HCT116 (cell line): Measurements from ENCODE around the gene UMODL1. TPM values are rescaled to one million over a fixed set of nuclear protein-coding genes. Genes with fewer than 3 reads are reported as not detected.

Experiments used
- ATAC-seq: fragments of 200-7000 bp; cut with Tn5 transposase; 2 replicates; pipeline ENCODE4 v1.9.1; 2020; ENCODE audit warnings: mild to moderate bottlenecking, moderate library complexity
- BruUV-seq: library from RNA; stranded (reverse); fragments of 400-500 nt; replicated peaks from 2 replicates; lab custom pipeline; 2021; lab: Mats Ljungman, UMichigan
- CTCF ChIA-PET: fragments of 300-600 bp; sonication (Branson Sonifier 250); formaldehyde crosslinking; loops from one replicate; lab custom pipeline; 2021; ENCODE audit warnings: antibody characterized with exemption; lab: Charles Lee
- POLR2A ChIA-PET: fragments of 300-600, 350-600 bp; sonication (Branson Sonifier 250); formaldehyde crosslinking; loops from one replicate; lab custom pipeline; 2021; ENCODE audit warnings: antibody characterized with exemption; lab: Charles Lee
- RAD21 ChIA-PET, 2 experiments: fragments of 300-600 bp; sonication (Branson Sonifier 250); formaldehyde crosslinking; loops; one replicate each; lab custom pipeline; 2023; ENCODE audit warnings: low total read pairs in 2 of 2; ENCODE audit not compliant: uncharacterized antibody in 2 of 2, unreplicated experiment in 2 of 2, low non-redundant PET in 1 of 2; lab: Charles Lee
- DNase-seq: peaks from one replicate; pipeline ENCODE4 v3.0.0-alpha.2; 2010; ENCODE audit warnings: low read depth, low spot score
- H2AFZ ChIP-seq: fragments of 200-600 bp; shearing (Covaris generic), sonication (generic); 2 replicates; pipeline ENCODE4 v1.6.1; 2017; ENCODE audit warnings: low read depth, mixed run types, mixed read lengths, antibody characterized with exemption, low read length; ENCODE audit not compliant: poor library complexity, severe bottlenecking
- H3K27ac ChIP-seq: 2 replicates; pipeline ENCODE4 v1.5.1; 2012; ENCODE audit warnings: low read depth, low read length
- H3K27me3 ChIP-seq: fragments of 200-600 bp; sonication (generic); 2 replicates; pipeline ENCODE4 v1.6.1; 2016; ENCODE audit warnings: mixed run types, low read length, mixed read lengths; ENCODE audit not compliant: insufficient read depth
- H3K36me3 ChIP-seq, 2 experiments: fragments of 200-500 bp in 1 of 2; fragments of 200-600 bp in 1 of 2; sonication (Bioruptor generic) in 1 of 2; sonication (generic) in 1 of 2; 2 replicates each; pipeline versions ENCODE4 v1.5.1 to v1.6.1; 2014 to 2016; ENCODE audit warnings: low read length in 2 of 2, inconsistent platforms in 1 of 2, mixed read lengths in 1 of 2, mixed run types in 1 of 2; ENCODE audit not compliant: insufficient read depth in 2 of 2, control insufficient read depth in 1 of 2
- H3K4me1 ChIP-seq, 2 experiments: fragments of 200-600 bp in 1 of 2; sonication (generic) in 1 of 2; 2 replicates each; pipeline versions ENCODE4 v1.5.1 to v1.6.1; 2012 to 2017; ENCODE audit warnings: low read length in 2 of 2, inconsistent platforms in 1 of 2, mild to moderate bottlenecking in 1 of 2, mixed read lengths in 1 of 2, mixed run types in 1 of 2, moderate library complexity in 1 of 2; ENCODE audit not compliant: insufficient read depth in 2 of 2, control insufficient read depth in 1 of 2
- H3K4me2 ChIP-seq: fragments of 200-600 bp; sonication (generic); 2 replicates; pipeline ENCODE4 v1.6.1; 2017; ENCODE audit warnings: mixed run types, low read length, mixed read lengths
- H3K4me3 ChIP-seq, 2 experiments: fragments of 200-600 bp in 1 of 2; sonication (generic) in 1 of 2; replicated peaks in 1 of 2; 2 replicates each; pipeline ENCODE4 v1.5.1; 2011 to 2016; ENCODE audit warnings: low read length in 2 of 2, control low read depth in 1 of 2, low read depth in 1 of 2, mild to moderate bottlenecking in 1 of 2, mixed read lengths in 1 of 2, mixed run types in 1 of 2
- H3K79me2 ChIP-seq: fragments of 200-600 bp; sonication (generic); 2 replicates; pipeline ENCODE4 v1.6.1; 2017; ENCODE audit warnings: mild to moderate bottlenecking, mixed run types, low read length, moderate library complexity, mixed read lengths; ENCODE audit not compliant: insufficient read depth
- H3K9ac ChIP-seq: fragments of 200-600 bp; sonication (generic); 2 replicates; pipeline ENCODE4 v1.6.1; 2016; ENCODE audit warnings: low read length, mixed read lengths
- H3K9me2 ChIP-seq: fragments of 200-600 bp; sonication (generic), shearing (Covaris generic); 2 replicates; pipeline ENCODE4 v1.6.1; 2017; ENCODE audit warnings: mixed run types, mild to moderate bottlenecking, moderate library complexity; ENCODE audit not compliant: insufficient read depth
- H3K9me3 ChIP-seq, 2 experiments: fragments of 200-500 bp in 1 of 2; fragments of 200-600 bp in 1 of 2; sonication (Bioruptor generic) in 1 of 2; sonication (generic) in 1 of 2; 2 replicates each; pipeline ENCODE4 v1.6.1; 2014 to 2017; ENCODE audit warnings: low read length in 2 of 2, mixed read lengths in 2 of 2, inconsistent platforms in 1 of 2, low read depth in 1 of 2, mild to moderate bottlenecking in 1 of 2, mixed run types in 1 of 2, moderate library complexity in 1 of 2; ENCODE audit not compliant: control insufficient read depth in 1 of 2, insufficient read depth in 1 of 2
- H4K20me1 ChIP-seq: fragments of 200-600 bp; sonication (generic), shearing (Covaris generic); 2 replicates; pipeline ENCODE4 v1.6.1; 2017; ENCODE audit warnings: mixed run types, mild to moderate bottlenecking, moderate library complexity; ENCODE audit not compliant: insufficient read depth
- CEBPB ChIP-seq: IDR thresholded peaks from 2 replicates; pipeline ENCODE4 v1.6.1; 2012; ENCODE audit warnings: low read depth
- EGR1 ChIP-seq: IDR thresholded peaks from 2 replicates; pipeline ENCODE4 v1.6.1; 2012; ENCODE audit warnings: low read depth
- ELF1 ChIP-seq: IDR thresholded peaks from 2 replicates; pipeline ENCODE4 v1.6.1; 2012; ENCODE audit warnings: low read depth, borderline replicate concordance
- EZH2 ChIP-seq: fragments of 200-600 bp; sonication (generic); IDR thresholded peaks from 2 replicates; pipeline ENCODE4 v1.6.1; 2017; ENCODE audit warnings: antibody characterized with exemption, mixed run types
- EZH2phosphoT487 ChIP-seq: fragments of 200-600 bp; IDR thresholded peaks from 2 replicates; pipeline ENCODE4 v1.6.1; 2018; ENCODE audit warnings: antibody characterized with exemption, borderline replicate concordance
- JUND ChIP-seq: IDR thresholded peaks from 2 replicates; pipeline ENCODE4 v1.6.1; 2012
- RAD21 ChIP-seq: IDR thresholded peaks from 2 replicates; pipeline ENCODE4 v1.6.1; 2012; ENCODE audit warnings: low read depth, mild to moderate bottlenecking
- SIN3A ChIP-seq: IDR thresholded peaks from 2 replicates; pipeline ENCODE4 v1.6.1; 2012; ENCODE audit warnings: low read depth
- SP1 ChIP-seq: IDR thresholded peaks from 2 replicates; pipeline ENCODE4 v1.6.1; 2012; ENCODE audit warnings: low read depth
- SRF ChIP-seq: IDR thresholded peaks from 2 replicates; pipeline ENCODE4 v1.6.1; 2012; ENCODE audit warnings: low read depth
- TCF7L2 ChIP-seq: IDR thresholded peaks from 2 replicates; pipeline ENCODE4 v1.7.0; 2011; ENCODE audit warnings: borderline replicate concordance, inconsistent platforms; ENCODE audit not compliant: insufficient read depth, insufficient read length; ENCODE audit errors: extremely low read depth
- ZFX ChIP-seq: fragments of 450-650 bp; IDR thresholded peaks from 2 replicates; pipeline ENCODE4 v1.6.1; 2017
- intact Hi-C: fragments of 100-400 bp; cut with micrococcal nuclease; formaldehyde crosslinking; loops from 2 replicates; pipeline ENCODE4 v1.10.0; 2022
- total RNA-seq: library from RNA; stranded (reverse); gene quantifications from one replicate; pipeline ENCODE4 v1.2.1, GENCODE V29; 2021; ENCODE audit not compliant: unreplicated experiment
- TF ChIP-seq, protein P1 (sequence below), 3 experiments: fragments of 200-600 bp in 1 of 3; sonication (generic) in 1 of 3; IDR thresholded peaks in 2 of 3; conservative IDR thresholded peaks in 1 of 3; 2 replicates each; pipeline ENCODE4 v1.5.1; 2012 to 2017; ENCODE audit warnings: low read depth in 2 of 3, low read length in 2 of 3, antibody characterized with exemption in 1 of 3, borderline replicate concordance in 1 of 3, control low read depth in 1 of 3, mild to moderate bottlenecking in 1 of 3, mixed read lengths in 1 of 3, mixed run types in 1 of 3, moderate library complexity in 1 of 3; ENCODE audit not compliant: insufficient read depth in 1 of 3
- TF ChIP-seq, protein P2 (sequence below): IDR thresholded peaks from 2 replicates; pipeline ENCODE4 v1.6.1; 2012
- TF ChIP-seq, protein P3 (sequence below): IDR thresholded peaks from 2 replicates; pipeline ENCODE4 v1.6.1; 2012

The UMODL1 gene
- total RNA-seq, 1 experiment from 2014 or later: not detected

DNA sequence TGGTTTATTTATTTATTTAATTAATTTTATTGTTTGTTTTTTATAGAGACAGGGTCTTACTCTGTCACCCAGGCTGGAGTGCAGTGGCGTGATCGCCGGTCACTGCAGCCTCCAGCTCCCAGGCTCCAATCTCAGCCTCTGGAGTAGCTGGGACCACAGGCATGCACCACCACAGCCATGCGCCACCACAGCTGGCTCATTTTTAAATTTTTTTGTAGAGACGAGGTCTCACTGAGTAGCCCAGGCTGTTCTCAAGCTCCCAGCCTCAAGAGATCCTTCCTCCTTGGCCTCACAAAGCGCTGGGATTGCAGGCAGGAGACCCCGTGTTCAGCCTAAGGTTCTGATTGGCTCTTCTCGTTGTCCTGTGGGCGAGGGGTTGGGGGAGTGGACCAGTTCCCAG is 22.1 kb downstream of the UMODL1 start:
- no peak overlapping the region for H3K4me3 ChIP-seq
- no peak overlapping the region for H3K9ac ChIP-seq
- H2AFZ ChIP-seq: no peak overlapping the region
- no peaks in the 10 kb centered on the region for H3K79me2 ChIP-seq
- ChIA-PET POLR2A (no interaction called here), RAD21 (no interaction called here), CTCF (no interaction called here)
- H3K9me2 ChIP-seq: no peaks in the 10 kb centered on the region
- DNase-seq (no peak), ATAC-seq (no peak)
- H3K4me2 ChIP-seq: no peak overlapping the region
- H3K27me3 ChIP-seq: peaks cover 7% of the 10 kb centered on the region; the same call in 1 of the 2 replicates
- peaks cover 6 to 17% of the 10 kb centered on the region in 2 experiments for H3K4me1 ChIP-seq
- H3K36me3 ChIP-seq: no peaks in the 10 kb centered on the region
- H3K9me3 ChIP-seq: peaks cover 0 to 5% of the 10 kb centered on the region in 2 experiments; a peak in 1 of 4 replicates
- no peaks in the 10 kb centered on the region for H4K20me1 ChIP-seq
- TF ChIP-seq, protein P1, sequence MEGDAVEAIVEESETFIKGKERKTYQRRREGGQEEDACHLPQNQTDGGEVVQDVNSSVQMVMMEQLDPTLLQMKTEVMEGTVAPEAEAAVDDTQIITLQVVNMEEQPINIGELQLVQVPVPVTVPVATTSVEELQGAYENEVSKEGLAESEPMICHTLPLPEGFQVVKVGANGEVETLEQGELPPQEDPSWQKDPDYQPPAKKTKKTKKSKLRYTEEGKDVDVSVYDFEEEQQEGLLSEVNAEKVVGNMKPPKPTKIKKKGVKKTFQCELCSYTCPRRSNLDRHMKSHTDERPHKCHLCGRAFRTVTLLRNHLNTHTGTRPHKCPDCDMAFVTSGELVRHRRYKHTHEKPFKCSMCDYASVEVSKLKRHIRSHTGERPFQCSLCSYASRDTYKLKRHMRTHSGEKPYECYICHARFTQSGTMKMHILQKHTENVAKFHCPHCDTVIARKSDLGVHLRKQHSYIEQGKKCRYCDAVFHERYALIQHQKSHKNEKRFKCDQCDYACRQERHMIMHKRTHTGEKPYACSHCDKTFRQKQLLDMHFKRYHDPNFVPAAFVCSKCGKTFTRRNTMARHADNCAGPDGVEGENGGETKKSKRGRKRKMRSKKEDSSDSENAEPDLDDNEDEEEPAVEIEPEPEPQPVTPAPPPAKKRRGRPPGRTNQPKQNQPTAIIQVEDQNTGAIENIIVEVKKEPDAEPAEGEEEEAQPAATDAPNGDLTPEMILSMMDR (IDR thresholded peaks at IDR 0.05 in 2 of 3, conservative IDR thresholded peaks at IDR 0.05 in 1 of 3; ENCODE audit: borderline replicate concordance in 1 of 3, insufficient read depth in 1 of 3, low read depth in 2 of 3, low read length in 2 of 3): no peak
- no peak for TF ChIP-seq EZH2phosphoT487
- no peak for TF ChIP-seq EGR1
- no peak for TF ChIP-seq JUND
- TF ChIP-seq SRF: no peak
- no peak for TF ChIP-seq SP1
- no peak for TF ChIP-seq RAD21
- no peak for TF ChIP-seq CEBPB
- TF ChIP-seq, protein P2, sequence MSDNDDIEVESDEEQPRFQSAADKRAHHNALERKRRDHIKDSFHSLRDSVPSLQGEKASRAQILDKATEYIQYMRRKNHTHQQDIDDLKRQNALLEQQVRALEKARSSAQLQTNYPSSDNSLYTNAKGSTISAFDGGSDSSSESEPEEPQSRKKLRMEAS: no peak
- TF ChIP-seq EZH2: no peak
- TF ChIP-seq TCF7L2: no peak
- no peak for TF ChIP-seq ZFX
- TF ChIP-seq ELF1: no peak
- TF ChIP-seq, protein P3, sequence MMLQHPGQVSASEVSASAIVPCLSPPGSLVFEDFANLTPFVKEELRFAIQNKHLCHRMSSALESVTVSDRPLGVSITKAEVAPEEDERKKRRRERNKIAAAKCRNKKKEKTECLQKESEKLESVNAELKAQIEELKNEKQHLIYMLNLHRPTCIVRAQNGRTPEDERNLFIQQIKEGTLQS: no peak
- no peak for TF ChIP-seq SIN3A
- intact Hi-C loops: no loop called here
- H3K27ac ChIP-seq: no peak overlapping the region
- BruUV-seq: no TSS peak
